Esophagus muscularis mucosa (tissue), 4 donors: ENCODE data around the gene FAM83F.

Source experiments
- EP300 ChIP-seq: sonication (generic); formaldehyde crosslinking; IDR thresholded peaks from one replicate; pipeline ENCODE4 v1.6.1; 2017; ENCODE audit warnings: antibody characterized with exemption
- POLR2A ChIP-seq: fragments of 450-650 bp; IDR thresholded peaks from one replicate; pipeline ENCODE4 v1.6.1; 2017; ENCODE audit warnings: antibody characterized with exemption, moderate library complexity, mild to moderate bottlenecking, low read depth
- POLR2AphosphoS5 ChIP-seq, 2 donors: sonication (generic); formaldehyde crosslinking; IDR thresholded peaks; one replicate each; pipeline ENCODE4 v1.6.1; 2017; ENCODE audit warnings: antibody characterized with exemption in 2 of 2
- TF ChIP-seq, protein P1 (sequence below), 3 experiments: fragments of 200-600 bp in 2 of 3; fragments of 450-650 bp in 1 of 3; sonication (generic) in 2 of 3; IDR thresholded peaks; one replicate each; pipeline ENCODE4 v1.5.1; 2017 to 2019; ENCODE audit warnings: antibody characterized with exemption in 3 of 3, mild to moderate bottlenecking in 2 of 3, moderate library complexity in 1 of 3

DNA sequence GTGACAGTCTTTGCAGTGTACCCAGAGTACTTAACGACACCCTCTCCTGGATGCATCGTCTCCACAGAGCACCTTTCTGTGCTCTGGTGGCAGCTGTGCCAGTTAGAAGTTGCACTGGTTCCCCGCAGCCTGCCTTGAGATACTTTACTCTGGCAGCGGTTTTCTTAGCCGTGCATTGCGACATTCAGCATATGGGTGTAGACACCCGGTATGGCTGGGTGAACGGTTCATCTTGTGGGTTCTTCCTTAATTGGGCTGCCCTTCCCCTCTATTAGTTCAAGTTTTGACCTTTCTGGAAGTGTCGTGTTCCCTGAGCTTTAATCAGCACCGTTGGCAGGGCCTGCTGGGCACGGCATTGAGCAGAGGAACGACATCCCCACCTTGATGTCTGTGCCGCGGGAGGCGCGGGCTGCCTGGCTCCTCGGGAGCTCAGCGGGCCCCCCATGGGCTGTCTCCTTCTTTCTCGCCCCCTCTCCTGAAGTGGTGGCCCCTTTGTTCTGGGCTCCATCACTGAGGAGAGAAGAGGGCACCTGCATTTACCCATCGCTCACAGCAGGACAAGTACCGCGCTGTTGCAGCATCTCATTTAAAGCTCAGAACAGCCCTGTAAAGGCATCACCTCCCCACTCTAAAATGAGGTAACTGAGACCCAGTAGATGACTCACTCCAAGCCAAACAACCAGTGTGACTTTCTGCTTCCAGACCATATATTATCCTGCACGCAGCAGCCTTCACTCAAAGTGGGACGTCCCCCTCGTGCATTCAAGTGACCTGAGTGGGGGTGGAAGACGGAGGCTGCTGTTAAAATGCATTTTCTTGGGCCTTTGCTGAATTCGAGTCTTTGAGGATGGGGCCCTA lies 13.3 kb downstream of the FAM83F start:
- TF ChIP-seq, protein P1, sequence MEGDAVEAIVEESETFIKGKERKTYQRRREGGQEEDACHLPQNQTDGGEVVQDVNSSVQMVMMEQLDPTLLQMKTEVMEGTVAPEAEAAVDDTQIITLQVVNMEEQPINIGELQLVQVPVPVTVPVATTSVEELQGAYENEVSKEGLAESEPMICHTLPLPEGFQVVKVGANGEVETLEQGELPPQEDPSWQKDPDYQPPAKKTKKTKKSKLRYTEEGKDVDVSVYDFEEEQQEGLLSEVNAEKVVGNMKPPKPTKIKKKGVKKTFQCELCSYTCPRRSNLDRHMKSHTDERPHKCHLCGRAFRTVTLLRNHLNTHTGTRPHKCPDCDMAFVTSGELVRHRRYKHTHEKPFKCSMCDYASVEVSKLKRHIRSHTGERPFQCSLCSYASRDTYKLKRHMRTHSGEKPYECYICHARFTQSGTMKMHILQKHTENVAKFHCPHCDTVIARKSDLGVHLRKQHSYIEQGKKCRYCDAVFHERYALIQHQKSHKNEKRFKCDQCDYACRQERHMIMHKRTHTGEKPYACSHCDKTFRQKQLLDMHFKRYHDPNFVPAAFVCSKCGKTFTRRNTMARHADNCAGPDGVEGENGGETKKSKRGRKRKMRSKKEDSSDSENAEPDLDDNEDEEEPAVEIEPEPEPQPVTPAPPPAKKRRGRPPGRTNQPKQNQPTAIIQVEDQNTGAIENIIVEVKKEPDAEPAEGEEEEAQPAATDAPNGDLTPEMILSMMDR (IDR thresholded peaks at IDR 0.05) = no peak
- no peak for TF ChIP-seq EP300
- TF ChIP-seq POLR2AphosphoS5 (IDR thresholded peaks at IDR 0.05) = no peak
- TF ChIP-seq POLR2A = no peak
